Breast epithelium (tissue), 3 donors: Measurements from ENCODE around the gene CYP39A1.

ENCODE experiments used
- POLR2A ChIP-seq: fragments of 450-650 bp; IDR thresholded peaks from one replicate; pipeline ENCODE4 v1.6.1; 2016; ENCODE audit warnings: antibody characterized with exemption, mild to moderate bottlenecking, moderate library complexity
- POLR2AphosphoS5 ChIP-seq, 3 donors: sonication (generic); formaldehyde crosslinking; IDR thresholded peaks; one replicate each; pipeline ENCODE4 v1.6.1; 2017; ENCODE audit warnings: antibody characterized with exemption in 3 of 3
- TF ChIP-seq, protein P1 (sequence below), 3 donors: fragments of 450-650 bp; IDR thresholded peaks; one replicate each; pipeline ENCODE4 v1.5.1; 2016 to 2017; ENCODE audit warnings: antibody characterized with exemption in 3 of 3, mild to moderate bottlenecking in 3 of 3, moderate library complexity in 3 of 3

DNA sequence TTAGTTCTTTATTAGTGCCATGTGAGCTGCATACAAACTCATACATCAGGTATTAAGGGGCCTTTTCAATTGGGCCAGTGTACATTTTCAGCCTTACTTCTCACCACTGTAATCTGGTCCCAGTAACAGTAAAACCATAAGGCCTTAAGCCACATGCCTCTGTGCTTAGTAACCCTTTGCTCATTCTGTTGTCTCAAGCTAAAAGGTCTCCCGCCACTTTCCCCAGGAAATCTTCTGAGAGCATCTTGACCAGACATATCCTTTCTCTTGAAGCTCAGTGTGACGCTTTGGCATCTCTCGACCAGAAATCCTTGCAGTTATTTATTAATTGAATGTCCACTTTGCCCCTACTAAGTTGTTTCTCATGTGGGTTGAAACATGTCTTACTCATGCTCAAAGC, 68.0 kb downstream of the CYP39A1 start:
- TF ChIP-seq, protein P1, sequence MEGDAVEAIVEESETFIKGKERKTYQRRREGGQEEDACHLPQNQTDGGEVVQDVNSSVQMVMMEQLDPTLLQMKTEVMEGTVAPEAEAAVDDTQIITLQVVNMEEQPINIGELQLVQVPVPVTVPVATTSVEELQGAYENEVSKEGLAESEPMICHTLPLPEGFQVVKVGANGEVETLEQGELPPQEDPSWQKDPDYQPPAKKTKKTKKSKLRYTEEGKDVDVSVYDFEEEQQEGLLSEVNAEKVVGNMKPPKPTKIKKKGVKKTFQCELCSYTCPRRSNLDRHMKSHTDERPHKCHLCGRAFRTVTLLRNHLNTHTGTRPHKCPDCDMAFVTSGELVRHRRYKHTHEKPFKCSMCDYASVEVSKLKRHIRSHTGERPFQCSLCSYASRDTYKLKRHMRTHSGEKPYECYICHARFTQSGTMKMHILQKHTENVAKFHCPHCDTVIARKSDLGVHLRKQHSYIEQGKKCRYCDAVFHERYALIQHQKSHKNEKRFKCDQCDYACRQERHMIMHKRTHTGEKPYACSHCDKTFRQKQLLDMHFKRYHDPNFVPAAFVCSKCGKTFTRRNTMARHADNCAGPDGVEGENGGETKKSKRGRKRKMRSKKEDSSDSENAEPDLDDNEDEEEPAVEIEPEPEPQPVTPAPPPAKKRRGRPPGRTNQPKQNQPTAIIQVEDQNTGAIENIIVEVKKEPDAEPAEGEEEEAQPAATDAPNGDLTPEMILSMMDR (IDR thresholded peaks at IDR 0.05) = no peak
- no peak for TF ChIP-seq POLR2AphosphoS5 (IDR thresholded peaks at IDR 0.05)
- TF ChIP-seq POLR2A = no peak
